Activated naive CD4-positive, alpha-beta T cell treated with anti-CD3 and anti-CD28 coated beads, Interleukin-2, amount 10 ng/mL, durations not matched to agents 7 days and 5 days (primary cell): ENCODE measurements around the gene EIF2AK3.
"Not testable (repeated sequence)": the region's sequence is repeated elsewhere in the genome, so short reads cannot be mapped to it uniquely, and the experiment has no call there.

ENCODE experiments used
- CTCF ChIA-PET: fragments of 350-600 bp; sonication (Branson Sonifier 250); formaldehyde crosslinking; loops from one replicate; lab custom pipeline; 2021; ENCODE audit warnings: antibody characterized with exemption; lab: Charles Lee
- DNase-seq: peaks from one replicate; pipeline ENCODE4 v3.0.0-alpha.2; 2020
- H3K27ac Mint-ChIP-seq: one replicate; pipeline ENCODE4 v1.8.0; 2021; ENCODE audit warnings: mild to moderate bottlenecking, moderate library complexity, mixed read lengths
- H3K27me3 Mint-ChIP-seq: one replicate; pipeline ENCODE4 v1.8.0; 2021; ENCODE audit warnings: mild to moderate bottlenecking, mixed read lengths
- H3K36me3 Mint-ChIP-seq: one replicate; pipeline ENCODE4 v1.8.0; 2021; ENCODE audit warnings: mixed read lengths
- H3K4me1 Mint-ChIP-seq: one replicate; pipeline ENCODE4 v1.8.0; 2021; ENCODE audit warnings: mixed read lengths
- H3K4me3 Mint-ChIP-seq: one replicate; pipeline ENCODE4 v1.8.0; 2021; ENCODE audit warnings: mild to moderate bottlenecking, moderate library complexity, mixed read lengths
- H3K9me3 Mint-ChIP-seq: one replicate; pipeline ENCODE4 v1.8.0; 2021; ENCODE audit warnings: mixed read lengths

Gene EIF2AK3

DNA sequence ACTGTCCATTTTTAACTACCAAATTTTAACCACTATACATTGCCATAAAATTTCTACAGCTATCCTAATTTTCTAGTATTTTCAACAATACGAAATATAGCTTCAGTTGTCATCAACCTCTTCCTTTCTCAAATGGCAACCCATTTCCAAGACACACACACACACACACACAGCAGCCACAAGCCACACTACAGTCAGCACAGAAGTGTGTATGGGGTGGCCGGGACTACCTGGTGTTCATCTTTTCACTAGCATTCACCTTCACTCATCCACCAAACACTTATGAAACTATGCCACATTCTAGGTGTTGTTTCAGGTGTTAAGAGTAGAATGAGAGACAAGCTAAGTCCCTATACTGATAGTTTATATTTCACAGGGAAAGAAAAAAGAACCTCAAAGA is 62.9 kb downstream of the EIF2AK3 start:
- no peak overlapping the region for H3K27ac Mint-ChIP-seq
- H3K4me3 Mint-ChIP-seq: no peak overlapping the region
- no peaks in the 10 kb centered on the region for H3K9me3 Mint-ChIP-seq
- H3K4me1 Mint-ChIP-seq: peaks cover 2% of the 10 kb centered on the region
- DNase-seq: no peak
- peaks cover 48% of the 10 kb centered on the region for H3K36me3 Mint-ChIP-seq
- CTCF ChIA-PET: no interaction called here
- no peaks in the 10 kb centered on the region for H3K27me3 Mint-ChIP-seq

- H3K4me1 Mint-ChIP-seq: peaks cover 2% of the 10 kb centered on the region
- no peak overlapping the region for H3K27ac Mint-ChIP-seq
- CTCF ChIA-PET: no interaction called here
- peaks cover 44% of the 10 kb centered on the region for H3K36me3 Mint-ChIP-seq
- no peaks in the 10 kb centered on the region for H3K9me3 Mint-ChIP-seq
- no peak for DNase-seq
- H3K4me3 Mint-ChIP-seq: no peak overlapping the region
- no peaks in the 10 kb centered on the region for H3K27me3 Mint-ChIP-seq
Observed at GRCh38 chr2:88563129-88563528, 64.1 kb downstream of the EIF2AK3 start.

DNA sequence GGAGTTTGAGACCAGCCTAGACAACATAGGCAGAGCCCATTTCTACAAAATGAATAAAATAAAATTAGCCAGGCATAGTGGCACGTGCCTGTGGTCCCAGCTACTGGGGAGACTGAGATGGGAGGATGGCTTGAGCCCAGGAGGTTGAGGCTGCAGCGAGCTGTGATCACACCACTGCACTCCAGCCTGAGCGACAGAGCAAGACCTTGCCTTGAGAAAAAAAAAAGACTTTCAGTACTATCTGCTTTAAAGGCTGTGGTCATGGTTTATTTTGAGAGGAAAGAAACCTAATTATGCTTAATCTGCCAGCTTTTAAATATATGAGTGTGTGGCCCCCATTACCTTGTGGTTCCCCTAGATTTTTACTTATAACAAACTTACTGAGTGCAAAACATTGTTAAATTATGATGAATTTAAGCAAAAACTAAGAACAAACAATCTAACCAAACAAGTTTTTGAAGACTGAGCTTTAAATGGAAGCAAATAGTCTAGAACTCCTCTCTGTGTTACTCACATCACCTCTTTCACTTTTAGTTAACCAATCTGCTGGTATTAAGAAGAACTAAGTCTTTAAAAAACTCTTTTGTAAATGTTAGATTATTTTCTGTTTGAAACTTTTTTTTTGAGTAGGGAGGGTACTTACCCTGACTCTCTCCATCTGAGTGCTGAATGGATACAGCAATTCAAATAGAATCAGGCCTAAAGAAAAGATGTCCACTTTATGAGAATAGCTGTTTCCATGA is 65.4 kb downstream of the EIF2AK3 start:
- CTCF ChIA-PET: interaction anchor here (0.8 kb wide), 1 partner anchor 24 kb away, joined by 3 read pairs; no protein-coding TSS in a partner anchor

DNA sequence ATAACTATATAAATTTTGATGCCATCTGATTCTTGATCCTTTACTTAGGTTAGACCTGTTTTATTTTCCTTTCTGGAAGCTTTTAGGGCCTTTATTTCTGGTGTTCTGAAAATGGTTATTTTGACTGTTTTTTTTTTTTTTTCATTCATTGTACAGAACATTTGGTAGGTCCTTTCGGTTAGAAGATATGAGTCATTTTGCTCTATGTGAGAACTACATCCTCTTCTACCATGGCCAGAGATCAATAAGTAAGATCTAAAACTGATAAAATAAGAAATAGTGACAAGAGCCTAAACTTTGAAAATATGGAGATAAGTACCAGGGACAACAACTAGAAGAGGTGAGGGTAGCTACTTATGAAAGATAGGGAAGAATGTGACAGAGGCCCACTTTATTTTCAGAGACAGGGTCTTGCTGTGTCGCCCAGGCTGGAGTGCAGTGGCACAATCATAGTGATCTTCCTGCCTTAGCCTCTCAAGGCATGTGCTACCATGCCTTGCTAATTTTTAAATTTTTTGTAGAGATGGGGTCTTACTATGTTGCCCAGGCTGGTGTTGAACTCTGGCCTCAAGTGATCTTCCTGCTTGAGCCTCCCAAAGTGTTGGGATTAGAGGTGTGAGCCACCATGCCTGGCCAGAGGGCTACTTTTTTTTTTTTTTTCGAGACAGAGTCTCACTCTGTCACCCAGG is 66.5 kb downstream of the EIF2AK3 start:
- Mint-ChIP-seq H3K9me3 (no peaks in the 10 kb centered on the region), H3K4me3 (no peak overlapping the region), H3K27me3 (no peaks in the 10 kb centered on the region), H3K36me3 (peaks cover 42% of the 10 kb centered on the region), H3K4me1 (peaks cover 2% of the 10 kb centered on the region), H3K27ac (no peak overlapping the region)
- no peak for DNase-seq
- CTCF ChIA-PET: no interaction called here

More for the DNA sequence above, 65.4 kb downstream of the EIF2AK3 start:
- Mint-ChIP-seq H3K4me3 (no peak overlapping the region), H3K9me3 (no peaks in the 10 kb centered on the region), H3K4me1 (peaks cover 2% of the 10 kb centered on the region), H3K36me3 (peaks cover 38% of the 10 kb centered on the region), H3K27ac (no peak overlapping the region), H3K27me3 (no peaks in the 10 kb centered on the region)
- no peak for DNase-seq

DNA sequence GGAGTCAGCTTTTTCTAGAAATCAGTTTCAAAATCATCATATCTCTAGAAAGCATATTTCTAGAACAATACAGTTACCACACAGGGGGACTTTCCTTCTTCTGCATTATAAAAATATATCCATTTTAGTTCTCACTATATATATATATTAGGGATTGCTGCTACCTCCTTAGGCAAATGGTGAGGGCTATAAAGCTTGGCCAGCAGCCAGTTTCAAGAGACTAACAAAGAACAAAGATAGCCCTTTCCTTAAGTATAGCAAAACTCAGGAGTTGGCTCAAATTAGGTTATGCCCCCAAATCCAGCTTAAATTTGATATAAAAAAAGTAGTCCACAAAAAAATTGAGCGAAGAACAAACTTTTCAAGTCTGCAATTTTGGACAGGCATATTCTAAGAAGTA is 70.0 kb downstream of the EIF2AK3 start:
- Mint-ChIP-seq H3K9me3 (no peaks in the 10 kb centered on the region), H3K4me1 (no peaks in the 10 kb centered on the region), H3K27me3 (peaks cover 1% of the 10 kb centered on the region), H3K4me3 (no peak overlapping the region), H3K36me3 (peaks cover 38% of the 10 kb centered on the region), H3K27ac (no peak overlapping the region)
- CTCF ChIA-PET: no interaction called here
- no peak for DNase-seq

DNA sequence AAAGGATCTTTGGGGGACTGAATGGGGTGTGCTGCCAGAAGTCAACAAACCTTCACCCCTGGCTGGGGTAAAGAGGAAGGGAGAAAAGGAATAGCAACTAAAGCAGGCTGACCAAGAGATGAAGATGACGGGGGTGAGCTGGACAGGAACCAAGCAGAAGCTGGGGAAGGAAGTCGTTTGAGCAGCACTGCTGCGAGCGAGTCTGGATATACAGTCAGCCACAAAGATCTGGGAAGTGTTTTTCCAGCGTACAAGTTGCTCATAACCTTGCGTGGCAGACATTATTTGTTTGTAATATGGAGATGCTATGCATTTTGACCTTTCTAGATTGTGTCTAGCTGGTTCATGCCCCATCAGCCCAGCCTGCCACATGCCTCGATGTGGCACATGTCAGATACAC is 71.2 kb downstream of the EIF2AK3 start:
- Mint-ChIP-seq H3K9me3 (no peaks in the 10 kb centered on the region), H3K4me3 (no peak overlapping the region), H3K36me3 (peaks cover 32% of the 10 kb centered on the region), H3K27me3 (peaks cover 5% of the 10 kb centered on the region), H3K27ac (no peak overlapping the region), H3K4me1 (no peaks in the 10 kb centered on the region)
- CTCF ChIA-PET: no interaction called here
- DNase-seq: no peak

DNA sequence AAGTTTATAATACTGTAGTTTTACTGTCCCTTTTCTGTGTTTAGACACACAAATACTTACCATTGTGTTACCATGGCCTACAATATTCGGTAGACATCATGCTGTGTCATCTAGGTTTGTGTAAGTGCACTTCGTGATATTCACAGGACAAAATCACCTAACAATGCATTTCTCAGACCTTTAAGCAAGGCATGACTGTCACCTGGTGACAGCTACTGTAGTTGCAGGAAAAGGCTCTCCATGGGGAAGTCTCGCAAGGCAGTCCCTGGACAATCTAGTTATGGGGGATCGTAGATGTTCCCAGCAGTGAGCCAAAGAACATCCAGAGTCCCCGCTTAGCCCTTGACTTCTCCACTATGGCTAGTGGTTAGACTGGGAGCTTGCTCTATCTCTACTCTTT is 73.1 kb downstream of the EIF2AK3 start:
- peaks cover 15% of the 10 kb centered on the region for H3K27me3 Mint-ChIP-seq
- H3K9me3 Mint-ChIP-seq: no peaks in the 10 kb centered on the region
- CTCF ChIA-PET: interaction anchor here (1.4 kb wide), 1 partner anchor 363 kb away, joined by 4 read pairs; no protein-coding TSS in a partner anchor
- H3K27ac Mint-ChIP-seq: no peak overlapping the region
- DNase-seq: no peak
- peaks cover 17% of the 10 kb centered on the region for H3K36me3 Mint-ChIP-seq
- no peak overlapping the region for H3K4me3 Mint-ChIP-seq
- no peaks in the 10 kb centered on the region for H3K4me1 Mint-ChIP-seq

DNA sequence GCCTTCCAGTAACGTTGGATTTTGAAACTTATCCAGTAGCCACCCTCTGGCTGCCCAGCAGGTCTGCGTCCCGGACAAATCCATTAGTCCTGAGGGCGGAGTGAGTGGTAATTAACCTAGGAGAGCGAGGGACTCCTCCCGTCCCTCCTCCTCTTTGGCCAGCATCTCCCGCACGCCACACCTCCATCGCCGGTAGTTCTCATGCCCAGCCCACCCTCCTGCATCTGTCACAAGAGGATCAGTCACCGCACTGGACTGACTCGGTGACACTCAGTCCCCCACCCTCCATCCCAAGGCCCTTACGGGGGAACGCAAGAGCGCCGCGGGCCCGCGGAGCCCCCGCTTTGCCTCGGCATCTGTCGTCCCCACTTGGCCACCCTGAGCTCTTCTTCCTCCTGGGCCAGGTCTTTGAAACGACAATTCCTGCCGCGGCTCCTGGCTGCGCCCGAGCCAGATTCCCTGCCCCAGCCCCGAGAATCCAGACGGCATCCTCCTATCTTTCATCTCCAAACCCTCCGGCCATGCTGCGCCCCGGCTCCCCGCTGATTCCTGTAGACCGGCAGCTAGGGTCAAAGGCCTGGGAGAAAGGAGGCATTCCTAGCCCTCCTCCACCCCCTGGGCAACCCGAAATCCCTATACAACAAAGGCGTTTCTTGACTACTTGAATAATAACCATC is 77.5 kb downstream of the EIF2AK3 start:
- Mint-ChIP-seq H3K36me3 (peaks cover 6% of the 10 kb centered on the region), H3K27me3 (peaks cover 47% of the 10 kb centered on the region), H3K4me3 (no peak overlapping the region), H3K4me1 (no peaks in the 10 kb centered on the region), H3K9me3 (no peaks in the 10 kb centered on the region), H3K27ac (no peak overlapping the region)
- no peak for DNase-seq
- CTCF ChIA-PET: no interaction called here

DNA sequence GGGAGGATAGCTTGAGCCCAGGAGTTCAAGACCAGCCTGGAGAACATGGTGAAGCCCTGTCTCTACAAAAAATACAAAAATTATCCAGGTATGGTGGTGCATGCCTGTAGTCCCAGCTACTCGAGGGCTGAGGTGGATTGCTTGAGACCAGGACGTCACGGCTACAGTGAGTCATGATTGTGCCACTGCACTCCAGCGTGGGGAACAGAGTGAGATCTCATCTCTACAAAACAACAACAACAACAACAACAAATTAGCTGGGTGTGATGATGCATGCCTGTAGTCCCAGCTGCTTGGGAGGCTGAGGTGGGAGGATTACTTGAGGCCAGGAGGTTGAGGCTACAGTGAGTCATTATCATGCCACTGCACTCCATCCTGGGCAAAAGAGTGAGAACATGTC is 81.0 kb downstream of the EIF2AK3 start:
- CTCF ChIA-PET: interaction anchor here (1.4 kb wide), 1 partner anchor 147 kb away, joined by 3 read pairs; no protein-coding TSS in a partner anchor
- peaks cover 43% of the 10 kb centered on the region for H3K27me3 Mint-ChIP-seq
- not testable (repeated sequence) for H3K27ac Mint-ChIP-seq, H3K4me3 Mint-ChIP-seq, H3K9me3 Mint-ChIP-seq, H3K4me1 Mint-ChIP-seq, DNase-seq, H3K36me3 Mint-ChIP-seq

GRCh38 chr2:88545118-88545517 is 82.1 kb downstream of the EIF2AK3 start:
- CTCF ChIA-PET: no interaction called here
- Mint-ChIP-seq H3K9me3 (no peaks in the 10 kb centered on the region), H3K27me3 (peaks cover 42% of the 10 kb centered on the region), H3K4me1 (no peaks in the 10 kb centered on the region), H3K27ac (no peak overlapping the region), H3K36me3 (no peaks in the 10 kb centered on the region), H3K4me3 (no peak overlapping the region)
- DNase-seq: no peak

DNA sequence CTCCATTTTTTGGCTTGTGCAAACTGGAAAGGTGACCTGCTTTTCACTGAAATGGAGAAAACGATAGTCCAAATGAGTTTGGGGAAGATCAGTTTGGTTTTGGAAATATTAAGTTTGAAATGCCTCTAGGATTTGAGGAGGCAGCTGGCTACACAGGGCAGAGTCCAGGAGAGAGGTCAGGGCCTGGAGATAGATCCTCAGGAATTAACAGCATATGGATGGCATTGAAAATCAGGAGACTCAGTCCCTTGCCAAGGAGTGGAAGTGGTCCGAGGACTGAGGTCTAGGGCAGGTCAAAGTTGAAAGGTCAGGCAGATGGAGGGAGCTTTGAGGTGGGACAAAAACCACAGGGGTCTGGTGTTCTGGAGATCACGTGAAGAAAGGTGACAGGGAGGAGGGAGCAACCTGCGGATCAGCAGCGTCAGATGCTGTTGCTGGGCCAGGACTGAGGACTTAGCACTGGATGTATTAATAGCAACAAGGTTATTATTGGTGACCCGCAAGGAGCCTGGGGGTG is 83.7 kb downstream of the EIF2AK3 start:
- Mint-ChIP-seq H3K27ac (no peak overlapping the region), H3K36me3 (no peaks in the 10 kb centered on the region), H3K4me1 (no peaks in the 10 kb centered on the region), H3K4me3 (no peak overlapping the region), H3K9me3 (no peaks in the 10 kb centered on the region), H3K27me3 (peaks cover 29% of the 10 kb centered on the region)
- no peak for DNase-seq
- CTCF ChIA-PET: no interaction called here

GRCh38 chr2:88542668-88543067 is 84.6 kb downstream of the EIF2AK3 start:
- no peak overlapping the region for H3K27ac Mint-ChIP-seq
- no peak for DNase-seq
- H3K27me3 Mint-ChIP-seq: peaks cover 22% of the 10 kb centered on the region
- no peaks in the 10 kb centered on the region for H3K36me3 Mint-ChIP-seq
- no peak overlapping the region for H3K4me3 Mint-ChIP-seq
- no peaks in the 10 kb centered on the region for H3K9me3 Mint-ChIP-seq
- CTCF ChIA-PET: no interaction called here
- H3K4me1 Mint-ChIP-seq: no peaks in the 10 kb centered on the region

DNA sequence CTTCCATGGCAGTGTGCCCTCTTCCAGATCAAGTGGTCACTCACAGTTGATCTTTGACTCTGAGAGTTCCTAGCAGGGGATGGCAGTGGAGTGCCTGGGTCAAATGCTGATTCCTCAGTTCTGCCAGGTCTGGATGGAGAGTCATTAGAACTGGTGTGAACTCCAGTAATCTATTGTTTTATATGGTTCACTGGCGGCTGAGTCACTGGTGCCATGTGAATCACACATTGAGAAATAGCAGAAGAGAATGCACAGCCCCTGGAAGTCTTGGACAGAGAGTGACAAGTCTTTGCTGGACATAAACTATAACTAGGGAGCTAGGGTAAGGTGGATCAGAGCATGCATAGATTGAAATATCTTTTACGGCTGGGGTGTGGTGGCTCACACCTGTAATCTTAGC is 86.9 kb downstream of the EIF2AK3 start:
- CTCF ChIA-PET: no interaction called here
- no peaks in the 10 kb centered on the region for H3K4me1 Mint-ChIP-seq
- no peak overlapping the region for H3K4me3 Mint-ChIP-seq
- H3K27ac Mint-ChIP-seq: no peak overlapping the region
- DNase-seq: no peak
- H3K36me3 Mint-ChIP-seq: no peaks in the 10 kb centered on the region
- peaks cover 19% of the 10 kb centered on the region for H3K27me3 Mint-ChIP-seq
- no peaks in the 10 kb centered on the region for H3K9me3 Mint-ChIP-seq

- Mint-ChIP-seq H3K9me3 (no peaks in the 10 kb centered on the region), H3K4me3 (no peak overlapping the region), H3K36me3 (no peaks in the 10 kb centered on the region), H3K27ac (no peak overlapping the region), H3K27me3 (peaks cover 13% of the 10 kb centered on the region), H3K4me1 (no peaks in the 10 kb centered on the region)
- CTCF ChIA-PET: interaction anchor here (0.8 to 1.0 kb wide), 3 partner anchors 23 to 88 kb away, joined by 3 read pairs; no protein-coding TSS in a partner anchor
- no peak for DNase-seq
Observed at GRCh38 chr2:88538362-88538917, 88.8 kb downstream of the EIF2AK3 start.
